Ectodermal cell (in vitro differentiated cells): ENCODE measurements around the gene SPATA2.

ENCODE experiments used
- H3K27ac ChIP-seq: 2 replicates; pipeline ENCODE4 v1.7.0; 2013; ENCODE audit warnings: mild to moderate bottlenecking, low read depth, low read length; ENCODE audit not compliant: insufficient read depth, poor library complexity, severe bottlenecking
- H3K27me3 ChIP-seq: 2 replicates; pipeline ENCODE4 v1.7.0; 2013; ENCODE audit warnings: mild to moderate bottlenecking, low read length; ENCODE audit not compliant: insufficient read depth, control insufficient read depth, poor library complexity, severe bottlenecking
- H3K36me3 ChIP-seq: one replicate; pipeline ENCODE4 v1.7.0; 2013; ENCODE audit warnings: low read length; ENCODE audit not compliant: control insufficient read depth, insufficient read depth
- H3K4me1 ChIP-seq: one replicate; pipeline ENCODE4 v1.7.0; 2013; ENCODE audit warnings: low read length; ENCODE audit not compliant: control insufficient read depth, insufficient read depth
- H3K4me3 ChIP-seq: 2 replicates; pipeline ENCODE4 v1.7.0; 2013; ENCODE audit warnings: low read depth, low read length, control low read depth; ENCODE audit not compliant: insufficient read depth
- H3K9me3 ChIP-seq: 2 replicates; pipeline ENCODE4 v1.7.0; 2013; ENCODE audit warnings: mild to moderate bottlenecking, low read length, moderate library complexity; ENCODE audit not compliant: control insufficient read depth
- WGBS, 2 experiments: methylation state at CpG; one replicate each; pipeline ENCODE4 v1.1.7; 2013; ENCODE audit warnings: missing lambda C conversion rate in 2 of 2; 5-methylcytosine and 5-hydroxymethylcytosine counted together

Gene SPATA2

GRCh38 chr20:49945701-49946477, 30.6 kb upstream of the SPATA2 start:
- Histone ChIP-seq H3K9me3 (no peaks in the 10 kb centered on the region), H3K36me3 (peaks cover 31% of the 10 kb centered on the region), H3K27ac (no peak overlapping the region), H3K4me1 (no peaks in the 10 kb centered on the region), H3K4me3 (no peak overlapping the region), H3K27me3 (no peaks in the 10 kb centered on the region)
- WGBS, 2 experiments = 82 to 84% methylated on average over 10 of the region's 10 CpGs

- 94 to 99% methylated on average over 3 of the region's 3 CpGs for WGBS, 2 experiments
- H3K4me1 ChIP-seq = no peaks in the 10 kb centered on the region
- peaks cover 30% of the 10 kb centered on the region for H3K36me3 ChIP-seq
- H3K9me3 ChIP-seq = no peaks in the 10 kb centered on the region
- H3K27ac ChIP-seq = no peak overlapping the region
- no peaks in the 10 kb centered on the region for H3K27me3 ChIP-seq
- no peak overlapping the region for H3K4me3 ChIP-seq
Observed at GRCh38 chr20:49945306-49945700, 30.0 kb upstream of the SPATA2 start.

GRCh38 chr20:49942942-49943341, 27.6 kb upstream of the SPATA2 start:
- 94 to 96% methylated on average over 3 of the region's 3 CpGs for WGBS, 2 experiments
- H3K27me3 ChIP-seq = no peaks in the 10 kb centered on the region
- H3K4me3 ChIP-seq = no peak overlapping the region
- peaks cover 5% of the 10 kb centered on the region for H3K4me1 ChIP-seq
- H3K36me3 ChIP-seq = peaks cover 18% of the 10 kb centered on the region
- no peak overlapping the region for H3K27ac ChIP-seq
- H3K9me3 ChIP-seq = no peaks in the 10 kb centered on the region

GRCh38 chr20:49942303-49942702, 27.0 kb upstream of the SPATA2 start:
- H3K36me3 ChIP-seq = peaks cover 18% of the 10 kb centered on the region
- H3K4me1 ChIP-seq = peaks cover 10% of the 10 kb centered on the region
- H3K27ac ChIP-seq = no peak overlapping the region
- no peaks in the 10 kb centered on the region for H3K27me3 ChIP-seq
- H3K4me3 ChIP-seq = no peak overlapping the region
- no peaks in the 10 kb centered on the region for H3K9me3 ChIP-seq
- WGBS, 2 experiments = 92 to 98% methylated on average over 3 of the region's 3 CpGs

- Histone ChIP-seq H3K9me3 (no peaks in the 10 kb centered on the region), H3K36me3 (peaks cover 17% of the 10 kb centered on the region), H3K27ac (no peak overlapping the region), H3K4me1 (peaks cover 14% of the 10 kb centered on the region), H3K4me3 (no peak overlapping the region), H3K27me3 (no peaks in the 10 kb centered on the region)
- WGBS, 2 experiments = 96 to 98% methylated on average over 15 of the region's 15 CpGs
Observed at GRCh38 chr20:49941456-49941855, 26.1 kb upstream of the SPATA2 start.

- Histone ChIP-seq H3K4me1 (peaks cover 14% of the 10 kb centered on the region), H3K27ac (no peak overlapping the region), H3K27me3 (no peaks in the 10 kb centered on the region), H3K4me3 (no peak overlapping the region), H3K9me3 (no peaks in the 10 kb centered on the region), H3K36me3 (peaks cover 5% of the 10 kb centered on the region)
- WGBS, 2 experiments = 88% methylated on average over 12 of the region's 12 CpGs
Observed at GRCh38 chr20:49938173-49939163, 23.1 kb upstream of the SPATA2 start.

GRCh38 chr20:49937027-49937929, 21.9 kb upstream of the SPATA2 start:
- 20 to 24% methylated on average over 12 of the region's 12 CpGs for WGBS, 2 experiments
- no peaks in the 10 kb centered on the region for H3K27me3 ChIP-seq
- H3K4me1 ChIP-seq = peaks cover 14% of the 10 kb centered on the region
- no peaks in the 10 kb centered on the region for H3K36me3 ChIP-seq
- no peak overlapping the region for H3K27ac ChIP-seq
- peak overlapping the region; percentile 99 for H3K4me3 ChIP-seq
- H3K9me3 ChIP-seq = no peaks in the 10 kb centered on the region

- no peaks in the 10 kb centered on the region for H3K9me3 ChIP-seq
- no peak within 1 kb of the TSS for H3K27ac ChIP-seq
- 1% methylated on average over 79 of the region's 79 CpGs for WGBS, 2 experiments
Observed at GRCh38 chr20:49936153-49937026, 21.1 kb upstream of the SPATA2 start, which contains the start of gene RNF114. TSS of gene RNF114 (plus strand) at chr20:49936397. CDS start at chr20:49936413, 16 bp downstream.

GRCh38 chr20:49935746-49936152, 20.4 kb upstream of the SPATA2 start:
- no peaks in the 10 kb centered on the region for H3K9me3 ChIP-seq
- peaks cover 14% of the 10 kb centered on the region for H3K4me1 ChIP-seq
- no peak overlapping the region for H3K27ac ChIP-seq
- H3K27me3 ChIP-seq = no peaks in the 10 kb centered on the region
- H3K36me3 ChIP-seq = no peaks in the 10 kb centered on the region
- H3K4me3 ChIP-seq = peak overlapping the region; percentile 99
- 80 to 82% methylated on average over 20 to 21 of the region's 21 CpGs for WGBS, 2 experiments

More at GRCh38 chr20:49936153-49937026, 21.1 kb upstream of the SPATA2 start, which contains the start of gene RNF114:
- Histone ChIP-seq H3K27me3 (no peaks in the 10 kb centered on the region), H3K4me3 (peak within 1 kb of the TSS; percentile 99), H3K4me1 (peaks cover 14% of the 10 kb centered on the region), H3K36me3 (no peaks in the 10 kb centered on the region)
